B cell (primary cell): ENCODE measurements around the gene NEU4. TPM values are rescaled to one million over a fixed set of nuclear protein-coding genes. Genes with fewer than 3 reads are reported as not detected.

Experiments used
- ATAC-seq: fragments of 200-7000 bp; cut with Tn5 transposase; one replicate; pipeline ENCODE4 v1.10.0; 2021; ENCODE audit warnings: low read depth, mild to moderate bottlenecking, moderate number of reproducible peaks, moderate library complexity
- CTCF ChIA-PET: fragments of 350-600 bp; sonication (Branson Sonifier 250); formaldehyde crosslinking; loops from one replicate; lab custom pipeline; 2021; ENCODE audit warnings: antibody characterized with exemption, inconsistent platforms; lab: Charles Lee
- POLR2A ChIA-PET: fragments of 350-600 bp; sonication (Branson Sonifier 250); formaldehyde crosslinking; loops from one replicate; lab custom pipeline; 2021; ENCODE audit warnings: antibody characterized with exemption; lab: Charles Lee
- DNase-seq: peaks from one replicate; pipeline ENCODE4 v3.0.0; 2013
- H2AFZ ChIP-seq: 2 replicates; pipeline ENCODE4 v1.6.1; 2012; ENCODE audit warnings: mild to moderate bottlenecking, low read depth, low read length; ENCODE audit not compliant: insufficient read depth, poor library complexity, severe bottlenecking
- H3K27ac ChIP-seq, 2 donors: 1 replicate in 1 of 2; 2 replicates in 1 of 2; pipeline ENCODE4 v1.5.1; 2012 to 2013; ENCODE audit warnings: low read length in 2 of 2, mild to moderate bottlenecking in 2 of 2, moderate library complexity in 1 of 2
- H3K27me3 ChIP-seq, 4 experiments: fragments of 200-600 bp in 1 of 4; sonication (generic) in 1 of 4; replicated peaks in 1 of 4; 1 replicate in 2 of 4; 2 replicates in 2 of 4; pipeline versions ENCODE4 v1.6.1 to v1.7.0; 2013 to 2016; ENCODE audit warnings: low read length in 3 of 4, mild to moderate bottlenecking in 2 of 4, mixed read lengths in 1 of 4, moderate library complexity in 1 of 4; ENCODE audit not compliant: insufficient read depth in 4 of 4, control insufficient read depth in 3 of 4; ENCODE audit errors: control extremely low read depth in 1 of 4
- H3K36me3 ChIP-seq, 2 experiments: replicated peaks in 1 of 2; 1 replicate in 1 of 2; 2 replicates in 1 of 2; pipeline versions ENCODE4 v1.6.1 to v1.7.1; 2013; ENCODE audit warnings: low read length in 1 of 2; ENCODE audit not compliant: insufficient read depth in 2 of 2, control insufficient read depth in 1 of 2; ENCODE audit errors: control extremely low read depth in 1 of 2, extremely low read depth in 1 of 2
- H3K4me1 ChIP-seq, 2 donors: fragments of 200-600 bp in 1 of 2; sonication (generic) in 1 of 2; 1 replicate in 1 of 2; 2 replicates in 1 of 2; pipeline versions ENCODE4 v1.5.1 to v1.6.1; 2013 to 2017; ENCODE audit warnings: low read length in 2 of 2; ENCODE audit not compliant: control insufficient read depth in 2 of 2, insufficient read depth in 2 of 2
- H3K4me2 ChIP-seq: replicated peaks from 2 replicates; pipeline ENCODE3; 2012; ENCODE audit warnings: mild to moderate bottlenecking, low read depth, low read length; ENCODE audit not compliant: poor library complexity, severe bottlenecking
- H3K4me3 ChIP-seq, 5 experiments: fragments of 200-600 bp in 1 of 5; sonication (generic) in 1 of 5; 1 replicate in 3 of 5; 2 replicates in 2 of 5; pipeline versions ENCODE4 v1.5.1 to v1.7.0; 2011 to 2016; ENCODE audit warnings: low read length in 4 of 5, mild to moderate bottlenecking in 4 of 5, low read depth in 2 of 5, control low read depth in 1 of 5, moderate library complexity in 1 of 5; ENCODE audit not compliant: insufficient read depth in 1 of 5; ENCODE audit errors: control extremely low read depth in 1 of 5, extremely low read depth in 1 of 5
- H3K79me2 ChIP-seq: fragments of 200-600 bp; sonication (generic); one replicate; pipeline ENCODE4 v1.6.0; 2016; ENCODE audit warnings: low read length; ENCODE audit not compliant: control insufficient read depth, insufficient read depth
- H3K9ac ChIP-seq: fragments of 200-600 bp; sonication (generic); 2 replicates; pipeline ENCODE4 v1.6.1; 2017; ENCODE audit warnings: mild to moderate bottlenecking, low read length, moderate library complexity
- H3K9me3 ChIP-seq, 3 donors: one replicate each; pipeline versions ENCODE4 v1.6.1 to v1.7.1; 2013; ENCODE audit warnings: low read length in 2 of 3; ENCODE audit not compliant: control insufficient read depth in 2 of 3, insufficient read depth in 1 of 3; ENCODE audit errors: control extremely low read depth in 1 of 3
- H4K20me1 ChIP-seq: 2 replicates; pipeline ENCODE4 v1.6.0; 2012; ENCODE audit warnings: mild to moderate bottlenecking, low read length; ENCODE audit not compliant: insufficient read depth, control insufficient read depth, poor library complexity, severe bottlenecking
- H3K27ac Mint-ChIP-seq: one replicate; pipeline ENCODE4 v1.8.0; 2021; ENCODE audit warnings: mixed read lengths
- H3K27me3 Mint-ChIP-seq: one replicate; pipeline ENCODE4 v1.8.0; 2021; ENCODE audit warnings: mixed read lengths
- H3K4me1 Mint-ChIP-seq: one replicate; pipeline ENCODE4 v1.8.0; 2021; ENCODE audit warnings: mixed read lengths
- H3K4me3 Mint-ChIP-seq: one replicate; pipeline ENCODE4 v1.8.0; 2021; ENCODE audit warnings: mixed read lengths
- H3K9me3 Mint-ChIP-seq: one replicate; pipeline ENCODE4 v1.8.0; 2022; ENCODE audit warnings: mixed read lengths; ENCODE audit not compliant: insufficient read depth
- EZH2 ChIP-seq: IDR thresholded peaks from 2 replicates; pipeline ENCODE4 v1.6.1; 2012; ENCODE audit warnings: borderline replicate concordance, low read depth, mild to moderate bottlenecking, moderate library complexity, low read length; ENCODE audit not compliant: insufficient read depth, poor library complexity, severe bottlenecking
- WGBS: methylation state at CpG from one replicate; pipeline ENCODE4 v1.1.5; 2013; ENCODE audit warnings: missing lambda C conversion rate; ENCODE audit not compliant: insufficient coverage; 5-methylcytosine and 5-hydroxymethylcytosine counted together
- intact Hi-C: fragments of 100-400 bp; cut with micrococcal nuclease; formaldehyde crosslinking; loops from one replicate; pipeline ENCODE4 v1.10.0; 2022
- polyA plus RNA-seq: library from polyadenylated mRNA; depleted of rRNA; stranded (reverse); fragments of >200 nt; gene quantifications from 2 replicates; pipeline ENCODE4 v1.2.3, GENCODE V29; 2012
- total RNA-seq, 2 donors: library from RNA; stranded (reverse); fragments of 120-200 nt in 1 of 2; gene quantifications; 1 replicate in 1 of 2; 2 replicates in 1 of 2; pipeline versions ENCODE4 v1.2.3 to v1.2.4, GENCODE V29; 2013 to 2022
- TF ChIP-seq, protein P1 (sequence below): fragments of 200-600 bp; IDR thresholded peaks from one replicate; pipeline ENCODE4 v1.8.0; 2022; ENCODE audit warnings: antibody characterized with exemption, mild to moderate bottlenecking

Gene NEU4
- total and polyA plus RNA-seq, 2 donors (not counting 1 experiment from before 2014, with no cell fraction given): 0.19 TPM; not detected in 1

DNA sequence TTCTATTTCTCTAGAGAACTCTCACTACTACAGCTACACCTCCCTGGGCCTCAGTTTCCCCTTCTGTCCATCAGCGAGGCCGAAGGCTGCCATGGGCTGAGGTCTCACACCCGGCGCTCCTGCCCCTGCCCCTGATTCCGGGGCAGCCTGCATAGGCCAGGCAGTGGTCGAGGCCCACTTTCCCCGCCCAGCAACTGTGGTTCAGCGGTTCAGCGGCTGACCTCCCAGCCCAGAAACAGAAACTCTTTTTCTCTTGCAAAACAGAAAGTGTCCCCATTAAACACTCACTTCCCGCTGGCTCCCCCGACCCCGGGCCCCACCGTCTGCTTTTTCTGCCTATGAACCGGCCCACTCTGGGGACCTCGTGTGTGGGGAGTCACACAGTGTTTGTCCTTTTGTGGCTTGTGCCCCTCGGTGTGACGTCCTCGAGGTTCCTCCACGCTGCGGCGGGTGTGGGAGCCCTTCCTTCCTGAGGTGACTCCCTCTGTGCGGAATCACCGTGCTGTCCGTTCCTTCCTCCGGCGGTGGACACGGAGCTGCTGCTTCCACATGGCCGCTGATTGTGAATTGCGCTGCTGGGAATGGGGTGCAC is 33.7 kb downstream of the NEU4 start:
- Mint-ChIP-seq H3K4me1 (peaks cover 31% of the 10 kb centered on the region), H3K27me3 (no peaks in the 10 kb centered on the region), H3K9me3 (no peaks in the 10 kb centered on the region), H3K4me3 (peak overlapping the region; percentile 80), H3K27ac (peak overlapping the region; percentile 88)
- Histone ChIP-seq H4K20me1 (no peaks in the 10 kb centered on the region), H3K79me2 (no peaks in the 10 kb centered on the region), H2AFZ (peak overlapping the region; percentile 78), H3K9ac (peak overlapping the region; percentile 58), H3K36me3 (no peaks in the 10 kb centered on the region), H3K4me2 (peak overlapping the region; percentile 88), H3K27ac (peak overlapping the region; percentile 43 to 49), H3K4me1 (peaks cover 18 to 26% of the 10 kb centered on the region in 2 donors), H3K9me3 (peaks cover 0 to 4% (median 0%) of the 10 kb centered on the region in 3 donors), H3K4me3 (peak overlapping the region in 4 of 5 experiments; percentile 35 to 59 (median 46)), H3K27me3 (no peaks in the 10 kb centered on the region)
- TF ChIP-seq, protein P1, sequence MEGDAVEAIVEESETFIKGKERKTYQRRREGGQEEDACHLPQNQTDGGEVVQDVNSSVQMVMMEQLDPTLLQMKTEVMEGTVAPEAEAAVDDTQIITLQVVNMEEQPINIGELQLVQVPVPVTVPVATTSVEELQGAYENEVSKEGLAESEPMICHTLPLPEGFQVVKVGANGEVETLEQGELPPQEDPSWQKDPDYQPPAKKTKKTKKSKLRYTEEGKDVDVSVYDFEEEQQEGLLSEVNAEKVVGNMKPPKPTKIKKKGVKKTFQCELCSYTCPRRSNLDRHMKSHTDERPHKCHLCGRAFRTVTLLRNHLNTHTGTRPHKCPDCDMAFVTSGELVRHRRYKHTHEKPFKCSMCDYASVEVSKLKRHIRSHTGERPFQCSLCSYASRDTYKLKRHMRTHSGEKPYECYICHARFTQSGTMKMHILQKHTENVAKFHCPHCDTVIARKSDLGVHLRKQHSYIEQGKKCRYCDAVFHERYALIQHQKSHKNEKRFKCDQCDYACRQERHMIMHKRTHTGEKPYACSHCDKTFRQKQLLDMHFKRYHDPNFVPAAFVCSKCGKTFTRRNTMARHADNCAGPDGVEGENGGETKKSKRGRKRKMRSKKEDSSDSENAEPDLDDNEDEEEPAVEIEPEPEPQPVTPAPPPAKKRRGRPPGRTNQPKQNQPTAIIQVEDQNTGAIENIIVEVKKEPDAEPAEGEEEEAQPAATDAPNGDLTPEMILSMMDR: no peak
- no peak for TF ChIP-seq EZH2
- ATAC-seq (peak; percentile 41), DNase-seq (peak; percentile 64)
- 11% methylated on average over 22 of the region's 29 CpGs for WGBS
- intact Hi-C loops: loop anchor here (5.0 kb wide), 1 partner anchor 40 kb away; no protein-coding TSS in a partner anchor
- ChIA-PET POLR2A (no interaction called here), CTCF (no interaction called here)
